Right ventricle myocardium inferior (tissue), 1 donor: ENCODE results near the gene CELF4. TPM values are rescaled to one million over a fixed set of nuclear protein-coding genes. Genes with fewer than 3 reads are reported as not detected.

ENCODE experiments used
- ATAC-seq: fragments of 200-7000 bp; cut with Tn5 transposase; one replicate; pipeline ENCODE4 v1.9.1; 2020; ENCODE audit warnings: mild to moderate bottlenecking, moderate library complexity
- DNase-seq: peaks from one replicate; pipeline ENCODE4 v3.0.0; 2021; ENCODE audit errors: missing footprints
- intact Hi-C: fragments of 100-400 bp; cut with DNase I; formaldehyde crosslinking; loops from one replicate; pipeline ENCODE4 v1.11.0; 2022
- total RNA-seq: library from RNA; stranded (reverse); fragmentation: NEBNext Ultra II Directional; extraction: Animal tissue kit (Norgen Biotek cat#: 25700); gene quantifications from one replicate; pipeline ENCODE4 v1.2.1, GENCODE V29; 2021
- donor health status: DM: no; HTN: yes; CAD: no; lungs with severe emphysema.

The CELF4 gene
- total RNA-seq, 1 donor from 2014 or later = not detected

- intact Hi-C loops = no loop called here
- DNase-seq = no peak
- no peak for ATAC-seq
Measured at GRCh38 chr18:37412333-37412732, 153.3 kb downstream of the CELF4 start.

- peak; percentile 86 for ATAC-seq
Measured at GRCh38 chr18:37409878-37410277, 155.7 kb downstream of the CELF4 start.

GRCh38 chr18:37408676-37409265 is 156.8 kb downstream of the CELF4 start:
- DNase-seq (no peak), ATAC-seq (no peak)
- intact Hi-C loops = loop anchor here (5.0 kb wide), 1 partner anchor 34 kb away; no protein-coding TSS in a partner anchor

More at GRCh38 chr18:37409878-37410277, 155.7 kb downstream of the CELF4 start:
- intact Hi-C loops = loop anchor here (5.0 kb wide), 1 partner anchor 32 kb away; no protein-coding TSS in a partner anchor
- no peak for DNase-seq

- intact Hi-C loops = loop anchor here (5.0 kb wide), 1 partner anchor 35 kb away; no protein-coding TSS in a partner anchor
- DNase-seq (no peak), ATAC-seq (no peak)
Measured at GRCh38 chr18:37407571-37407970, 158.0 kb downstream of the CELF4 start.

GRCh38 chr18:37405772-37406171 is 159.8 kb downstream of the CELF4 start:
- intact Hi-C loops = loop anchor here (5.0 kb wide), 1 partner anchor 37 kb away; no protein-coding TSS in a partner anchor
- ATAC-seq = no peak
- DNase-seq = no peak

GRCh38 chr18:37405229-37405628 is 160.4 kb downstream of the CELF4 start:
- no peak for DNase-seq
- intact Hi-C loops = loop anchor here (5.0 kb wide), 1 partner anchor 37 kb away; no protein-coding TSS in a partner anchor
- no peak for ATAC-seq

GRCh38 chr18:37403788-37404187 is 161.8 kb downstream of the CELF4 start:
- intact Hi-C loops = no loop called here
- ATAC-seq (peak; percentile 11), DNase-seq (no peak)

GRCh38 chr18:37403100-37403781 is 162.4 kb downstream of the CELF4 start:
- ATAC-seq = peak; percentile 87
- intact Hi-C loops = no loop called here
- DNase-seq = no peak

GRCh38 chr18:37402735-37403099 is 162.9 kb downstream of the CELF4 start:
- intact Hi-C loops = no loop called here
- no peak for DNase-seq
- no peak for ATAC-seq

GRCh38 chr18:37400802-37401201 is 164.8 kb downstream of the CELF4 start:
- ATAC-seq = no peak
- intact Hi-C loops = no loop called here
- DNase-seq = peak; percentile 45

- ATAC-seq (no peak), DNase-seq (no peak)
- intact Hi-C loops = no loop called here
Measured at GRCh38 chr18:37398248-37398920, 167.2 kb downstream of the CELF4 start.

- intact Hi-C loops = no loop called here
- DNase-seq = no peak
- no peak for ATAC-seq
Measured at GRCh38 chr18:37397814-37398213, 167.8 kb downstream of the CELF4 start.

- DNase-seq (no peak), ATAC-seq (no peak)
- intact Hi-C loops = no loop called here
Measured at GRCh38 chr18:37396971-37397720, 168.5 kb downstream of the CELF4 start.

GRCh38 chr18:37395631-37396030 is 170.0 kb downstream of the CELF4 start:
- intact Hi-C loops = no loop called here
- ATAC-seq = no peak
- no peak for DNase-seq

- DNase-seq (no peak), ATAC-seq (no peak)
- intact Hi-C loops = no loop called here
Measured at GRCh38 chr18:37395138-37395537, 170.5 kb downstream of the CELF4 start.

- ATAC-seq (peak; percentile 1), DNase-seq (no peak)
- intact Hi-C loops = no loop called here
Measured at GRCh38 chr18:37394610-37394965, 171.0 kb downstream of the CELF4 start.

- peak; percentile 94 for ATAC-seq
- intact Hi-C loops = no loop called here
- DNase-seq = peak; percentile 83
Measured at GRCh38 chr18:37393945-37394609, 171.5 kb downstream of the CELF4 start.

GRCh38 chr18:37393221-37393827 is 172.3 kb downstream of the CELF4 start:
- ATAC-seq = no peak
- intact Hi-C loops = no loop called here

More at GRCh38 chr18:37393221-37393827, 172.3 kb downstream of the CELF4 start:
- DNase-seq = no peak
